ENCODE measurements around the gene DMD.

Gene DMD

DNA sequence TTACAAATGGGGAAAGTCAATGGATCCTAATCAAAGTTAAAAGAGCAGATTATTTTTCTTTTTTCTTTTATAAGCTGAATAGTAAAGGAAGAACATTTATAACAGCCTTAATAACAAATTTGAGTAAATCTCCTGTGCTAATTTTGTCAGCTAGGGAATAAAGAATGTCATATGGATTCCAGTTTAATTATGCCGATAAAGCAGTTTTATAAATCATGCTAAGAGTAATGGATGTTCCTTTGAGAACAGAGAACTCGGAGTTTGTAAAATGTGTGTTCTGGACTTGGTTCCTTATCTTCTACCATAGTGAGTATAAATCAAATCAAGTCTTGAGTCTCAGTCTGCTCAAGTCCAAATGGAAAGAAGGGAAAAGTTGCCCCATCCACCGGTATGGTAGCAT, 1959.2 kb downstream of the DMD start:
- DNase-seq, result no peak

DNA sequence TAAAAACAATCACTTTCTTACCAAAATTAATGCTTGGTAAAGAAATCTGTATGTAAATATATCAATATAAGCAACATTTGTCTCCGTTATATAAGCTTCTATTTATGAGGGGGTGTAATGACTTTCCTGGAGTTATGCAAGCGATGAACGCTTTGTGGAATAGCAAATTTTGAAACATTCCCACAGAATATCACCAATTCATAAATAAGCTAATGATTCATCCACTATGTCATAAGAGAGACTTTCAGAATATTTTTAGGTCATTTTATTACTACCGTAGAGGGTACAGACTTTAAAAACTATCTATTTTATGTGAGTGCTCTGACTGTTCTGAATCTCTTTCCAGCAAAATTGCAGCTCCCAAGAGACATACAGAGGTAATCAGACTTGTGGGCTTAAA, 1960.0 kb downstream of the DMD start:
- DNase-seq, result no peak

DNA sequence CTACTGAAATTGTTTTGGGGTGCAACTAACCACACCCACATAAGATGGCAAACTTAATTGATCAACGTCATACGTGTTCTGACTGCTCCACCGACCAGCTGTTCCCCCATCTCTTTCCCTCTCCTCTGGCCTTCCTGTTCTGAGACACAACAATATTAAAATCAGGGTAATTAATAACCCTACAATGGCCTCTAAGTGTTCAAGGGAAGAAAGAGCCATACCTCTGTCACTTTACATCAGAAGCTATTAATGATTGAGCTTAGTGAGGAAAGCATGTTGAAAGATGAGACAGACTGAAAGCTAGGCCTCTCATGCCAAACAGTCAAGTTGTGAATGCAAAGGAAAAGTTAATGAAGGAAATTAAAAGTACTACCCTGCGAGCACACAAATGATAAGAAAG, 1965.6 kb downstream of the DMD start:
- no peak for DNase-seq

DNA sequence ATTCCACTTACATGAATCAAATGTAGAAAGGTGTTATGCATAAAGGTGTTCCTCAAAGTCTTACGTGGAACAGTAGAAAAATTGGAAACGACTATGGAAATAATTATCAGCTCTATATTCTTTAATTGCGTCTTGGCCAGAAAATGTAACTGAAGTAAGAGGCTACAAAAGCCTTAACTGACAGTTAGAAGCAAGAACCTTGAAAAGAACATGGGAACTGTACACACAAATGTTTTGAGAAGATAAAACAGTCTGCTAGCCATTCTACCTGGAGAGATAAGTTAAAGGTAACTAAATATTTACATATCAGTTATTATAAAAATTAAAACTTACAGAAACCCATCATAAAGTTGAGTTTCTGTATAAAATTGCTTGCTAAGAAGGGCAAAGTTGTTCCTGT, 1967.5 kb downstream of the DMD start:
- DNase-seq, result no peak

DNA sequence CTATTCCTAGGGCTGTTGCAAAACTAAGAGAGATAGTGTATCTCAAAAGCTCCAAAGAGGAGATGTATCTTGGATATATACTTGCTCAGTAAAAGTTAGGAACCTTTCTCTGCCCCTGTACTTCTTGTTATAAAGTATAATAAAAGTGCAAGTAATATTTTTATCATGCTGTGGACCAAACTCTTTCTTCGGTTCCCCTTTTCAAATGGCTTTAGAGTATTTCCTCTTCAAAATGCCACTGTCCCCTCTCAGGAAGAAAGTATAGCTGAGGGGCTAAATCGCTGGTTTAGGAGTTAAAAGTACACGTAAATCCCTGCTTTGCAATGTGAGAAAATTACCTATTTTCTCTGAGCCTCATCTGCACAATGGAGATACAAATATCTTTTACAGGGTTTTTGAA, 1970.4 kb downstream of the DMD start:
- DNase-seq, result no peak

DNA sequence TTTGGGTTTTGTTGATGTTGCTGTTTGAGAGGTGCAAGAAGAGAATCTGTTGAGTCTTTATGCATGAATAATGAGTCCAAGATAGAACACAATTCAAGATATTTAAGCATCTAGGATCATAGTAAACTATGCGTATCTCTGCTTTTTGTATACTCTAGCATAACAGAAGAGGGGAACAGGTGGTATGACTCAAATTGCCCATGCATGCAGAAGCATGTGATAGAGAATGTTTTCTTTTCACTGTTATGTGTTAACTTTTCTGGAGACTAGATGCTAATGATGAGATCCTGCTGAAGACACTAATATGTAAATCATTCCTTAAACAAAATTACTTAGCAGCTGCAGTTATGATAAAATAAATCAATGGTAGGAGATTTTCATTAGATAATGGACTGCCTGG, 1974.2 kb downstream of the DMD start:
- DNase-seq, result no peak

DNA sequence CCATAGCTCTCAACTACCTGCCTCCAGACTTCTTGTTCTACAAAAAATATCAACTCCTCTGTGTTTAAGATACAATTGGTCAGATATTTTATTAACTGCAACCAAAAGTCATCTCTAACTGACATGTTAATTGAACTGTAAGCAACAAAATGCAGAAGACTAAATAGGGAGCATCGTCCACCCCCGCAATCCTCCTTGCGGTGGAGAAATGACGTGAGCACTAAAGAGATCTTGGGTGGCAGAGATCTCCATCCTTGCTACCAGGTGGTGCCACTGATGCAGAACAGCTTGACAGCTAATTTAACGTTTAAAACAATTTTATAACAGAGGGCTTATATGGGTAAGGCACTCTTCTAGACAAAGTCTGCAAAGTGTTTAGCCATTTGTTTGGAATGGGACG, 1975.1 kb downstream of the DMD start:
- no peak for DNase-seq

DNA sequence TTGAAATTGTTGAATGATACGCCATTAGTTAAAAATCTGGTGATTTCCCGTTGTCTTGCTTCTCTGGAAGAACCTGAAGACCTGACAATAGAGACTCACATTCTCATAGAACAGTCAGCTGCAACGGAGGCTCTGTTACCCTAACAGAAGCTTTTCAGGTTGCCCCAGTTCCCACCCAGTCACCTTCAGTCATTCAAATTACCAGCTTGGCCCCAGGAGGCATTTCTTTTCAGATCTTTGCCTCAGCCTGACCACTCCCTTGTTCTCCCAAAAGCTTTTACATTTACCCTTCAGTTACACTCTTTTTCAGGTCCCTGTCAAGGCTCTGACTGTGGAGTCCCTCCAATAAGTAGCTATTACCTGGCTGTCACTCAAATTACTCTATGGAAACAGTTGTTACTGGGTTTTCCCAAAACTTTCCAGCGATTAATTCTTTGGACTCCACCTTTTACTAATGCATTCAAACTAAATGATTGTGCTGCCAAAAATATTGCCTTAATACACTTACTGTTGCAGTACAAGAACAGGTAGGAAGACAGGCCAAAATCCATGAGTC, 1977.3 kb downstream of the DMD start:
- DNase-seq, result no peak

DNA sequence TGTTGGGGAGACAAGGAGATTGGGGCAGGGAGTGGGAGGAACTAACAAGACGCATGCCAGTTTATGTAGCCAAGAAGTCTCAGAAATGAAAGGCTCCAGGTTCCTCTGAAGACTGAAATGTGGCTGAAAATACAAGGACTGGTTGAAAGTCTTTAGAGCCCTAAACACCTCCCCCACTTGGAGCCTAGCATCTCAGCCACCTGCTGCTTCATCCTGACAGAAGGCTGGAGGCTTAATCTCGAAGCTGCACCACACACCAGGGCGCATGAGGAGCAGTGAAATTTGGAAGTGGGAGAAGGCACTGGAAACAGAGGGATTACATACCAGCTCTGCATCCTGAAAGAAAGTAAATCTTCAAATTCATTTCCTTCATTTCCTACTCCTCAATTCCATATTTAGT, 1978.8 kb downstream of the DMD start:
- no peak for DNase-seq

DNA sequence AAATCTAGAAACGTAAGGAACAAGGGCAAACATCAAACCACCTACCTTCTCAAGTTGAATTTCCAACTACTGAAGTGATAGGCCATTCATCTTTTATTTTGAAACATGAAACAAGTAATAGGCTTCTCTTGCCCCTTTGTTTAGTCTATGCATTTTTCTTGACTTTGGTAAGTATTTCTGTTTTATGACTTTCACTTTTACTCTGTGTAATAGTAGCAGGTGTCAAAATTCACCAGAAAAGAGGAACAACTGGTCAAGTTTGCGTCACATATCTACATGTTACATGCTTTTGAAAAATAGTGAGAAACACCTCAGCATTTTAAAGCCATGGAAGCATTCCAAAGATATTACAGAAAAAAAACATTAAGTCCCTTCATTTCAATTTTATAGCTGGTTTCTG, 1982.4 kb downstream of the DMD start:
- no peak for DNase-seq

DNA sequence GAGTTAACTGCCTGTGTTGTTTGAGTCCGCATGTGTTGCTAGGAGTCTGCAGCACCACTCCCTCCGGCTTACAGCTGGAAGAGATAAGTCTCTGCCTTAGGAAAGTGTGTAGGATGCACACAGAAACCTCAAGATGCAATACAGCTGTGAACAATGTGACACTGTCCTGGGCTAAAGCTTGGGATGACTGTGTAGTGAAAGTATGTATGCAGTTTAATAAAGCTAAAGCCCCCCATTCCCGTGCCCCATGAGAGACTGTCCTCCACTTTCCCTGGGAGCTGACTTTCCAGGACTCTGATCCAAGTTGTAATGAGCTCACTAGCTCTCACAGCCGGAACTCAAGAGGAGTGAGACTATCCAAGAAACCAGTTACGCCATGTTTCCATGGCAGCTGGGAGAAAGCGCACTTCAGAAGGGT, 1982.9 kb downstream of the DMD start:
- no peak for DNase-seq

DNA sequence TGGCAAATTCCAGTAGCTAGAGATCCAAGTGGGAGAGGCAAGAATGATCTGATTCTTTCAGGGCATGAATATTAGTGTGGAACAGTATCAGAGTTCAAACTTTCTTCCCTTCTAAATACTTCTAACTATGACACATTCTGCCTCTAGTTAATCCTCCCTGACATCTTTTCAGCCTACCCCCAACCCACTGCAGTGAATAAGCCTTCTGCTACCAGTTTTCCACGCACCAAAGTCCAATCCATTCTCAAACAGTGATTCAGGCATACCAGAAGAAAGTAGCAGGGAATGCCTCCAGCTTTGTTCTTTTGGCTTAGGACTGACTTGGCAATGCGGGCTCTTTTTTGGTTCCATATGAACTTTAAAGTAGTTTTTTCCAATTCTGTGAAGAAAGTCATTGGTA, 1984.1 kb downstream of the DMD start:
- no peak for DNase-seq

DNA sequence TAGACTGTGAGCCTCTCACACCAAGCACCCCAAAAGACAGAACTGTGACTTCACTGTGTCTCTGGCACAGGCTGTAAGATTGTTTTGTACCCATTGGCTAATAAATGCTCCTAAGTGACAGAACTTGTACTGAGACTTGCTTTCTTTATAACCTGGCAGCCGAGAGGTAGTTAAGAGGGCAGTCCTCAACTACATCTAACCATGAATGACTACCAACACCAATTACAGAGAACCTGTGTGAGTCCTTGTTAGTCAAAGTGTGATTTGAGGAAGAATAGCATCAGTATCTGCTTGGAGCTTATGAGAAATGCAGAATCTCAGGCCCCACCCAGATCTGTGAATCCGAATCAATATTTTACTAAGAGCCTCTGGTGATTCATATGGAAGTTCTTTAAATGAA, 1985.5 kb downstream of the DMD start:
- DNase-seq, result no peak

DNA sequence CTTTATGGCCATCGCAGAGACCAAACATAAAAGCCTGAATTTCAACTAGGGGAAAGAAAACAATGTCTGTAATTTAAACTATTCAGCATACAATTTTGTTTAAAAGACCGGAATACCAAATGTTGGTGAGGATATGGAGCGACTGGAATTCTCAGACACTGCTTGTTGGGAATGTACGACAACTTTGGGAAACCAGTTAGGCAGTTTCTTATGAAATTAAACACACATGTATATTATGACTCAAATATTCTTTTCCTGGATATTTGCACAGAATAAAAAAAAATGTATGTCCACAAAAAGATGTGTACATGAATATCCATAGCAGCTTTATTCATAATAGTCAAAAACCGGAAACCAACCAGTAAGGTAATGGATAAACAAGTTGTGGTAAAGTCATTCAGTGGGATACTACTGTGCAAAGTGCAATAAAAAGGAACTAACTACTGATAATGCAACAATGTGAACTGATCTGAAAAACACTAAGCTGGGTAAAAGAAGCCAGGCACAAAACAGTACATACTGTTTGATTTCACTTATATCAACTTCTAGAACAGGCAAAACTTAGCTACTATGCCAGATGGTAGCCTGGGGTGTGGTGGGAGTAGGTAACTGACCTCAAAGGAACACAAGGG, 1986.9 kb downstream of the DMD start:
- no peak for DNase-seq

DNA sequence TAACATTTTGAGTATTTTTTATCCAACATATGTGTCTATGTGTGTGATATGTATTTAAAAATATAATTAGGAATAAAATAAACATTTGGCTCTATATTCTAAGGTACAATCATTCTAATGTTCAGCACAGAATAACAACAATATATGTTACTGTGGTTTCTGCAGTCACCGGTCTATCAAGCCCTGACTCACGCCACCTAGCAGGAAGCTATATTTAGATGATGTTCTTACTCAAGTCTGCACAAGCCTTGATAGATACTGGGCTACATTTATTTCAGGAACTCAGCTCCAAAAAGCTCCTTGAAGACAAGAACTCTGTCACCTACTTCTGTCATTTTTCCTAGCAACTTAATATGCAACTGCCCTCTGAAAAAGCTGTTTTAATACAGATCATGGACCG, 1987.5 kb downstream of the DMD start:
- no peak for DNase-seq

DNA sequence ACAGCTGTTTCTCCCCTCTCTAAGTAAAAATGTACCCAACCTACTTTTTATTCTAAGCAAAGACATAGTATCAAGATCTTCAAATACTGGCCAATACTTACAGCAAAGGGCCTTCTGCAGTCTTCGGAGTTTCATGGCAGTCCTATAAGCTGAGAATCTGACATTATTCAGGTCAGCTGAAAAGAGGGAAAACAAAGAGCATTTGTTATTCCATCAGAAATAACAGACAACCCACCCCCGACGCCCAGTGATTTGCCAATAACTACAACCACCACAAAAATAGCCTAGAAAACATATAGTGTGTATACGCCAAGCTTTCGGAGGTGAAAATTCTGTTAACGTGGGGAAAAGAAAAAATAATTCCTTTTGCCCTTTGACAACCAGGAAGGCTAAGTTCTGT, 1988.4 kb downstream of the DMD start:
- DNase-seq, result no peak

DNA sequence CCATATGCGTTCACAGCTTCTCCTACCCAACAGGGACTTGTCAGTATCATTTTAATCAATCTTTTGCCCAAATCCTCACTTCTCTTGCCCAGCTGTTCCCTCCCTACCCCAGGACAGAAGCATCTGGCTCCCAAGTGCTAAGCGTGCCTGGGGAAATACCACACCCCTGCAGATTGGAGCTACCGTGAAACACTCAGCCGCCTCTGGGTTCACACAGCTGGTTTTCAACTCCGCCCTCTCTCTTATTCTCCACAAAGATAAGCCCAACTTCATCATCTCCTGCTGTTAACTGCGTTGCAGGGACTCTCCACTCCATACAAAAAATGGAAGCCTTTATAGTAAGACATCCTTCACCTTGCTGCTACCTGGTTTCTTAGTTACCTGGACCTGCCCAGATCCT, 1992.2 kb downstream of the DMD start:
- DNase-seq, result no peak

DNA sequence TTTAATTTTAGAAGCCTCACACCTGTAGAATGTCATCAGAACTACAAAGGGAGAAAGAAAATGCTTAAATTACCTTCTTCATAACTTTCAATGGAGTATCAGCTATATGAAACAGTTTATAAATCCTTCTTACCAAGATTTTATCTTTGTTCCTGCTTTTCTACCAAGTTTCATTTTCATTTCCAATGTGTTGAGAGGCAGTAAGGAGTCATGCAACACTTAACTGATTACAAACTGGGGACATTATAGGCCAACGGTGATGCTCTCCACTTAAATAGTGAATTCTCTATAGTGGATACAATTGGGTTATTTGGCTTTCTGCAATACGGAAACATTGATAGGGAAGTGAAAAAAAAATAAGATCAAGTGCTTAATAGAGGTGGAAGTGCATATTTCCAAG, 1994.3 kb downstream of the DMD start:
- no peak for DNase-seq

DNA sequence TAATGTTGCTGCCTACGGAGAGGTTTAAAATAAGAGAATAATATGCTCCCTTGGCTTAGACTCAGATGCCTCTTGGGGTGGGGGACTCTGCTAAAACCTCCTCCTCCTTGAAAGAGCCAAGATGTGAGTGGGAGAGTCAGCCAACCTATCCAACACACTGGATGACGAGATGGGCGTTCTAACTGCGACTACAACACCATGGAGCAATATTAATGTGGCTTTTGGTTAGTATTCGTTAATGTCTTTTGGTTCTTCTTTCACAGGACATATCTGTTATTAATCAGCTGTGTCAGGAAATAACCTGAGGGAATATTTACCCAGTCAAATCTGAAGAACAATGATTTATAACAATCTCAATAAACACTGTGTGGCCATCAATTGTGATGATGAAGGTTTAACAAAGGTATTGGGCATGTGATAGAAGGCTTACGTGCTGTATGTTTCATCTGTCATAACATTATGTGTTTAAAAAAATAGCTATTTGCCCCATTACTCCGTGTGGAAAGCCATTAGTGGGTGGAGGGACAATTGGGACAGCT, 1996.0 kb downstream of the DMD start:
- DNase-seq, result no peak

DNA sequence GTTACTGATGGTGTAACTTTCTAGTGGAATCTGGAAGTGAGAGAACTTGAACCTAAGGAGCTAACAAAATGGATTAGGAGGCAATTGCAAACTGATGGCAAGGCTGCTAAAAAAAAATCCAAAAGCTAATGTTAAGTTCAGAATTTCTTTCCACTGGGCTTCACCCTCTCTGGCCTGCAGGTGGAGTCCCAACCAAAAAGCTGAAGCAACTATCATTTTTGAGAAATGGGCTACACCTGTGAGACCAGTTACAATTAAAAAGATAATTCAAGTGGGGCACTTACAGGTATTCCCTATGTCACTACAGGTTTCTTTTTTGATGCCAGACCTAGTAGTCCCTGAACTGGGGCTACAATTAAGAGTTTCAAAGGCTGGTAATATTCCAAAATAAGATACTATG, 1997.4 kb downstream of the DMD start:
- no peak for DNase-seq

DNA sequence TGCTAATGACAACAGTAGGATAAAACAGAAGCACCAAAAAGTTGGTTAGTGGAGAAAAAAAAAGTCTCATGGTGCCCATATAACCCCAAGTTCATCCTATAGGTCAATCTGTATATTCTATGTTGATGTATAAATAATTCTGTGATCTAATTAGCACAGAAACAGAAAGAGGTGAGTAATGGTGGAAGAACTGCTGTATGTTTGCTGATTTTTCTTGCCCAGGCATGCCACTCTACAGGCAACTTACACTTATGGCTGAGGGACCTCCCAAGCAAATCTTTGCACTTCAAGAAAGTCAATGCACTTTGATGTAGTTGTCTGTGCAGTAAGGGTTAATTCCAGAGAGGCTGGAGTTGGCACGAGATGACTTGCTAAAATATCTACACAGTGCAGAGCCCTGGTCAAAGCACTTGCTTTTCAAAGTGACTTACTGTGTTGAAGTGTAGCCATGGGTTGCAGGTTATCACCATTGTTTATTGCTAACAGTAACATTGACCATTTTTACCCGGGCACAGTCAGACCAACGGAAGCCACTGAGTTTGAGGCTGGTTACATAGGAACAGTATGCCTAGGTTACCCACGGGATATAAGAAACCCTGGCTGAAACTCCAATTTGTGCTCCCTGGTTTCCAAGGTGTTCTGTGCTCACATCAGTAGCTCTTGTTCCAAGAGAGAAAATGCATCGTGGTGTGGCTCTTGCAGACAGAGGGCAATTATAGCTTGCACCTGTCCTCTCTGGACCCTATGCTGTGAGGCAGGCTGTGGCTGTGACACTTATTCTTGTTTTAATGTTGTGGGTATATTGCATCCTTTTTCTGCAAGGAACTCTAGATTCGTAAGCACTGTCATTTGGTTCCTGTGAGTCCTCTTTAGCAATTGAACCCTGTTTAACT, 1998.2 kb downstream of the DMD start:
- no peak for DNase-seq

DNA sequence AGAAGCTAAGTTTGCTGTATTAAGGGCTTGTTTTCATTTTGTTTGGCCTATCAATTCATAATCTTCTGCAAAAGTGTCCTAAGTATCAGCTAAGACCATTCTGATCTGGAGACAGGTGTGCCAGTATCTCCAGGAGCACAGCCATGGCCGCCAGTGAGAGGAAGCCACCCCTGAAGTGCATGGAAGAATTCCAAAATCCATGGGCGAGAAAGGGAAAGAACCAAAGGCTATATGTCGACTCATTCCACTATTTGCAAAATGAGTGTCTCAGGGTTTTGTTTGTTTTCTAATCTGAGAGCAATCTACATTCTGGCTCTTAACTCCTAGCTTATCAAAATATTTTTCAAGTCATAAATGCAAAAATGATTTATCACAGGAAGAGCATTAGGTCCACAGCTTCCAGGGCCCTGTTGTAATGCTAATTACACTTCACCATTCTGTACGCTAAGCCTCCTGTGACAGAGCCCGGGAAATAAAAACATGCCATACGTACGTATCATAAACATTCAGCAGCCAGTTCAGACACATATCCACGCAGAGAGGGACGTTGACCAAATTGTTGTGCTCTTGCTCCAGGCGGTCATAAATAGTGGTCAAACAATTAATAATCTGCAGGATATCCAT, 2002.2 kb downstream of the DMD start:
- DNase-seq, result no peak

DNA sequence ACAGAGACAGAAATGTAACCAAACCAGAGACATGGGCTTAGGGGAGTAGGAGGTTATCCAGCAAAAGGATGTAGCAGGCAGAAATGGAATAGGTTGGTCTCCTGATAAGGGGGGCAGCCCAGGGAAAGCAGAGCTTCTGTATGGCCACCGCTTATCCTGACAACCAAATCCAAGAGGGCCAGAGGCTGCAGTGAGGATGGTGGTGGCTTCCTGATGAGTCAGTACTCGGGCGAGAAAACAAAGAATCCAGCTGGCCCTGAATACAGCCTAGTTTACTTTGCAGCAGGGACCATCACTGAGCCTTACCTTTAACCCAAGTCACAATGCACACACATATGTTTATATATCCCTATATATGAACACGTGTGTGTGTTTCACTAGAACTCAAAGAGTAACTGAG, 2009.8 kb downstream of the DMD start:
- no peak for DNase-seq

DNA sequence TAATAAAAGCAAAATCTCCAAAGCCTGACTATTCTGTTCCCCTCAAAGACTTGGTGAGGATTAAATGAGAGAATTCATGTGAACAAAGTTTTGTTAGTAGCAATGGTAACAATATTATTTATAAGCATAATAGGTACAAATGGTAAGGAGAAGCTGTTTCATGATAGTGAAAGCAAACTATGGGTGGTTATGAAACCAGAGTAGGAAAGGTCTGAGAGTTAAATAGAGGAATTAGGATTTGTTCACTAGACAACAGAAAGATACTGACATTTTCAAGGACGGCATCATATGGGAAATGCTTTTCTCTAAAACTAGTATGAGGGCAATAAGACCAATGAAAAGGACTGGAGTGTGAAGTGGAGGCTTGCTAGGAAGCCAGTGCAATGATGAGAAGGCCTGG, 2010.9 kb downstream of the DMD start:
- no peak for DNase-seq

All from NCI-H1048 (cell line).